ENCODE data around the gene CNTN2. TPM values are rescaled to one million over a fixed set of nuclear protein-coding genes. Genes with fewer than 3 reads are reported as not detected.

The CNTN2 gene
- not detected for total RNA-seq (2021; ENCODE audit: unreplicated experiment)
- not detected for polyA plus RNA-seq (2012; ENCODE audit: insufficient read length)
- Bru-seq, nascent RNA: percentile 5 among the genes with signal in this experiment
- BruChase-seq, experiment 1, labeled RNA remaining after a 2-hour chase: not detected
- BruChase-seq, experiment 2, labeled RNA remaining after a 6-hour chase: not detected
- long read RNA-seq: 0 reads

GRCh38 chr1:205042911-205043806, at the start of gene CNTN2:
TSS of gene CNTN2 (plus strand) at chr1:205043212. CDS start at chr1:205053186, 9,974 bp downstream.
- Histone ChIP-seq H3K36me3 (ENCODE audit: control insufficient read depth, insufficient read depth, low read length) (no peaks in the 10 kb centered on the region), H3K4me3 (ENCODE audit: low read depth in 2 of 2, low read length in 2 of 2) (no peak within 1 kb of the TSS), H3K4me1 (ENCODE audit: control insufficient read depth, insufficient read depth, low read length) (no peaks in the 10 kb centered on the region), H3K27ac (ENCODE audit: low read length) (no peak within 1 kb of the TSS), H3K9me3 (ENCODE audit: control insufficient read depth, insufficient read depth, low read depth, low read length) (no peaks in the 10 kb centered on the region), H3K27me3 (ENCODE audit: control insufficient read depth, insufficient read depth, low read length) (peaks cover 15% of the 10 kb centered on the region)
- ChIA-PET CTCF (no interaction called here), POLR2A (no interaction called here)
- no peak for DNase-seq (ENCODE audit: low read depth, low spot score)
- intact Hi-C loops (cut with micrococcal nuclease; ENCODE audit: unreplicated experiment) (no loop called here), in situ Hi-C loops (cut with HindIII; ENCODE audit: low pct_unique_long_range_greater_than_20kb, low sequenced_read_pairs) (no loop called here)
- BruUV-seq (replicated peaks): no TSS peak
- ATAC-seq: peak; percentile 60
- TF ChIP-seq CTCF (IDR thresholded peaks at IDR 0.05): no peak
- TF ChIP-seq SIN3A (IDR thresholded peaks at IDR 0.05; ENCODE audit: borderline replicate concordance, insufficient read depth, low read depth, low read length): no peak
- TF ChIP-seq TCF7L2 (IDR thresholded peaks at IDR 0.05; ENCODE audit: low read depth, low read length): no peak
- no peak for TF ChIP-seq POLR2AphosphoS5 (IDR thresholded peaks at IDR 0.05; ENCODE audit: low read depth, low read length)
- TF ChIP-seq REST (IDR thresholded peaks at IDR 0.05; ENCODE audit: insufficient read depth in 1 of 2, low read depth in 2 of 2, low read length in 1 of 2): no peak

GRCh38 chr1:204994086-204994862, 48.7 kb upstream of the CNTN2 start:
- Histone ChIP-seq H3K4me3 (ENCODE audit: low read depth in 2 of 2, low read length in 2 of 2) (no peak overlapping the region), H3K9me3 (ENCODE audit: control insufficient read depth, insufficient read depth, low read depth, low read length) (no peaks in the 10 kb centered on the region), H3K27ac (ENCODE audit: low read length) (no peak overlapping the region), H3K27me3 (ENCODE audit: control insufficient read depth, insufficient read depth, low read length) (no peaks in the 10 kb centered on the region; the same call in 1 of the 2 replicates), H3K4me1 (ENCODE audit: control insufficient read depth, insufficient read depth, low read length) (no peaks in the 10 kb centered on the region), H3K36me3 (ENCODE audit: control insufficient read depth, insufficient read depth, low read length) (no peaks in the 10 kb centered on the region)
- BruUV-seq (replicated peaks): no TSS peak
- intact Hi-C loops (cut with micrococcal nuclease; ENCODE audit: unreplicated experiment): no loop called here
- TF ChIP-seq TCF7L2 (IDR thresholded peaks at IDR 0.05; ENCODE audit: low read depth, low read length) (no peak), POLR2AphosphoS5 (IDR thresholded peaks at IDR 0.05; ENCODE audit: low read depth, low read length) (no peak), REST (IDR thresholded peaks at IDR 0.05; ENCODE audit: insufficient read depth in 1 of 2, low read depth in 2 of 2, low read length in 1 of 2) (no peak), CTCF (IDR thresholded peaks at IDR 0.05) (no peak), SIN3A (IDR thresholded peaks at IDR 0.05; ENCODE audit: borderline replicate concordance, insufficient read depth, low read depth, low read length) (no peak)
- ChIA-PET CTCF (interaction anchor here (8.2 kb wide), 1 partner anchor 68 kb away, joined by 78 read pairs; no protein-coding TSS in a partner anchor), POLR2A (no interaction called here)
- ATAC-seq: no peak
- no peak for DNase-seq (ENCODE audit: low read depth, low spot score)
- in situ Hi-C loops (cut with HindIII; ENCODE audit: low pct_unique_long_range_greater_than_20kb, low sequenced_read_pairs): no loop called here

Data from Panc1 (cell line).